PC-3 (cell line): ENCODE results near the gene USP22.

Experiments
- CTCF ChIP-seq: fragments of 300-600 bp; sonication (generic); conservative IDR thresholded peaks from 2 replicates; pipeline ENCODE4 v1.5.1; 2017; ENCODE audit warnings: antibody characterized with exemption, low read depth, mild to moderate bottlenecking, low read length
- EZH2 ChIP-seq: fragments of 300-600 bp; sonication (generic); IDR thresholded peaks from one replicate; pipeline ENCODE4 v1.6.1; 2017; ENCODE audit warnings: antibody characterized with exemption, mild to moderate bottlenecking, low read length; ENCODE audit not compliant: unreplicated experiment

GRCh38 chr17:21049457-21049856 is 6.6 kb upstream of the USP22 start:
- TF ChIP-seq CTCF = no peak
- no peak for TF ChIP-seq EZH2
